CD4-positive, alpha-beta T cell (primary cell): ENCODE results near the gene STIM1. TPM values are rescaled to one million over a fixed set of nuclear protein-coding genes. Genes with fewer than 3 reads are reported as not detected.
"Not testable (repeated sequence)": the region's sequence is repeated elsewhere in the genome, so short reads cannot be mapped to it uniquely, and the experiment has no call there.

Experiments
- ATAC-seq: fragments of 200-7000 bp; cut with Tn5 transposase; one replicate; pipeline ENCODE4 v1.10.0; 2022; ENCODE audit warnings: mild to moderate bottlenecking; ENCODE audit not compliant: poor library complexity
- CTCF ChIA-PET: fragments of 350-600 bp; sonication (Branson Sonifier 250); formaldehyde crosslinking; loops from one replicate; lab custom pipeline; 2021; ENCODE audit warnings: antibody characterized with exemption, inconsistent platforms; lab: Charles Lee
- POLR2A ChIA-PET: fragments of 350-600 bp; sonication (Branson Sonifier 250); formaldehyde crosslinking; loops from one replicate; lab custom pipeline; 2021; ENCODE audit warnings: antibody characterized with exemption, inconsistent platforms; lab: Charles Lee
- DNase-seq, 14 experiments: peaks; one replicate each; pipeline ENCODE4 v3.0.0-alpha.2; 2013 to 2020; ENCODE audit warnings: mixed read lengths in 2 of 14
- H3K27ac ChIP-seq, 2 donors: one replicate each; pipeline versions ENCODE4 v1.5.1 to v1.7.0; 2013; ENCODE audit warnings: low read length in 2 of 2, low read depth in 1 of 2, mild to moderate bottlenecking in 1 of 2
- H3K27me3 ChIP-seq, 2 experiments: 1 replicate in 1 of 2; 2 replicates in 1 of 2; pipeline versions ENCODE4 v1.6.1 to v1.7.0; 2013; ENCODE audit warnings: low read length in 2 of 2, control low read depth in 1 of 2, mild to moderate bottlenecking in 1 of 2, moderate library complexity in 1 of 2; ENCODE audit not compliant: insufficient read depth in 2 of 2, control insufficient read depth in 1 of 2
- H3K36me3 ChIP-seq: one replicate; pipeline ENCODE4 v1.6.1; 2013; ENCODE audit warnings: low read length, control low read depth; ENCODE audit not compliant: insufficient read depth
- H3K4me1 ChIP-seq: one replicate; pipeline ENCODE4 v1.6.1; 2013; ENCODE audit warnings: low read length, control low read depth; ENCODE audit not compliant: insufficient read depth
- H3K4me3 ChIP-seq: one replicate; pipeline ENCODE4 v1.5.1; 2013; ENCODE audit warnings: mild to moderate bottlenecking, low read length, moderate library complexity
- H3K9me3 ChIP-seq, 2 experiments: 1 replicate in 1 of 2; 2 replicates in 1 of 2; pipeline versions ENCODE4 v1.6.1 to v1.7.0; 2013; ENCODE audit warnings: low read length in 2 of 2, mild to moderate bottlenecking in 2 of 2, control low read depth in 1 of 2, moderate library complexity in 1 of 2; ENCODE audit not compliant: control insufficient read depth in 1 of 2, insufficient read depth in 1 of 2
- H3K27ac Mint-ChIP-seq: one replicate; pipeline ENCODE4 v1.8.0; 2020; ENCODE audit warnings: mixed read lengths
- H3K27me3 Mint-ChIP-seq: one replicate; pipeline ENCODE4 v1.8.0; 2021; ENCODE audit warnings: mixed read lengths
- H3K36me3 Mint-ChIP-seq: one replicate; pipeline ENCODE4 v1.8.0; 2021; ENCODE audit warnings: low read depth, mixed read lengths
- H3K4me1 Mint-ChIP-seq: one replicate; pipeline ENCODE4 v1.8.0; 2021; ENCODE audit warnings: low read depth, mixed read lengths
- H3K4me3 Mint-ChIP-seq: one replicate; pipeline ENCODE4 v1.8.0; 2020; ENCODE audit warnings: mild to moderate bottlenecking, mixed read lengths
- H3K9me3 Mint-ChIP-seq: one replicate; pipeline ENCODE4 v1.8.0; 2020; ENCODE audit warnings: mixed read lengths
- intact Hi-C, 2 experiments: fragments of 100-400 bp; cut with DNase I in 1 of 2; cut with micrococcal nuclease in 1 of 2; formaldehyde crosslinking; loops; one replicate each; pipeline versions ENCODE4 v1.15.1 to v1.9.0; 2023 to 2025; cut with DNase I, micrococcal nuclease
- total RNA-seq, 174 experiments: library from RNA in 2 of 174; stranded (reverse) in 2 of 174; gene quantifications; one replicate each; pipeline ENCODE4 v1.2.3 and lab custom pipeline; 2021 to 2026
- TF ChIP-seq, protein P1 (sequence below): fragments of 200-600 bp; IDR thresholded peaks from one replicate; pipeline ENCODE4 v1.8.0; 2022; ENCODE audit warnings: antibody characterized with exemption, mild to moderate bottlenecking

STIM1 gene
- total RNA-seq, 2 experiments from 2014 or later = 89.0 to 94.9 TPM

DNA sequence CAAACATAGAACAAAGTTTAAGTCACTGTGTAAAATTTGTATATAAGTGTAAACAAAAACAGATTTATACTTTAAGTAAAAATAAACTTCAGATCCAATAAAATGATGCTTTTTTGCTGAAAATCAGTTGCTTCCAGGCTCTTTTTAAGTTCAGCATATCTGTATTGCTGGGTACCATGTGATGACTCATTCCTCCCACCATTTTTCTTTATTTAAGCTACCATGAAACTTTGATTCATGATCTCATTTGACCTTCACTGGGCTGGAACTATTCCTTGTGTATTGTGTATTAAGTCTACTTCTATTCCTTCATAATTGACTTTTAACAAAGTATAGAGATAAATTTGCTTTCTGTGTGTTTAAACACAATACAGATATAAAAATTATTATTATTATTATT is 192.9 kb downstream of the STIM1 start:
- Histone ChIP-seq H3K36me3 (peaks cover 6% of the 10 kb centered on the region), H3K27ac (no peak overlapping the region), H3K9me3 (no peaks in the 10 kb centered on the region), H3K4me1 (no peaks in the 10 kb centered on the region), H3K4me3 (no peak overlapping the region), H3K27me3 (no peaks in the 10 kb centered on the region)
- no peak overlapping the region for H3K27ac Mint-ChIP-seq
- intact Hi-C loops = no loop called here
- ChIA-PET CTCF (interaction anchor here (0.8 kb wide), 1 partner anchor 13 kb away, joined by 3 read pairs; no protein-coding TSS in a partner anchor), POLR2A (interaction anchor here (0.9 kb wide), 1 partner anchor 187 kb away, joined by 5 read pairs; no protein-coding TSS in a partner anchor)
- peaks cover 19% of the 10 kb centered on the region for H3K4me1 Mint-ChIP-seq
- H3K4me3 Mint-ChIP-seq = no peak overlapping the region
- no peaks in the 10 kb centered on the region for H3K9me3 Mint-ChIP-seq
- ATAC-seq (no peak), DNase-seq (no peak)
- peaks cover 52% of the 10 kb centered on the region for H3K36me3 Mint-ChIP-seq
- TF ChIP-seq, protein P1, sequence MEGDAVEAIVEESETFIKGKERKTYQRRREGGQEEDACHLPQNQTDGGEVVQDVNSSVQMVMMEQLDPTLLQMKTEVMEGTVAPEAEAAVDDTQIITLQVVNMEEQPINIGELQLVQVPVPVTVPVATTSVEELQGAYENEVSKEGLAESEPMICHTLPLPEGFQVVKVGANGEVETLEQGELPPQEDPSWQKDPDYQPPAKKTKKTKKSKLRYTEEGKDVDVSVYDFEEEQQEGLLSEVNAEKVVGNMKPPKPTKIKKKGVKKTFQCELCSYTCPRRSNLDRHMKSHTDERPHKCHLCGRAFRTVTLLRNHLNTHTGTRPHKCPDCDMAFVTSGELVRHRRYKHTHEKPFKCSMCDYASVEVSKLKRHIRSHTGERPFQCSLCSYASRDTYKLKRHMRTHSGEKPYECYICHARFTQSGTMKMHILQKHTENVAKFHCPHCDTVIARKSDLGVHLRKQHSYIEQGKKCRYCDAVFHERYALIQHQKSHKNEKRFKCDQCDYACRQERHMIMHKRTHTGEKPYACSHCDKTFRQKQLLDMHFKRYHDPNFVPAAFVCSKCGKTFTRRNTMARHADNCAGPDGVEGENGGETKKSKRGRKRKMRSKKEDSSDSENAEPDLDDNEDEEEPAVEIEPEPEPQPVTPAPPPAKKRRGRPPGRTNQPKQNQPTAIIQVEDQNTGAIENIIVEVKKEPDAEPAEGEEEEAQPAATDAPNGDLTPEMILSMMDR = no peak
- H3K27me3 Mint-ChIP-seq = no peaks in the 10 kb centered on the region

DNA sequence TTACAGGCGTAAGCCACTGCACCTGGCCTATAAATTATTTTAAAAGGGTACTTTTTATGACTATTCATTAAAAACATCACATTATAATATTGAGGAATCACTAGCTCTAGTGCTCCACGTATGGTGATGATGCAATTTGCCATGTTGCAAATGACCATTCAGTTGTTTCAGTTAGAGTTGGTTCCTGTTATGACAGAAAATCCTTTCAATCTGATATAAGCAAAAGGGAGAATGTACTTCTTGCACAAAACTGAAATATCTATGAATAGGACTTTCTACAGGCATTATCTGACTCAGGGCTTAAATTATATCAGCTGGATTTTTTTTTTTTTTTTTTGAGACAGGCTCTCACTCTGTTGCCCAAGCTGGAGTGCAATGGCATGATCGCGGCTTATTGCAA is 193.5 kb downstream of the STIM1 start:
- H3K27me3 ChIP-seq = no peaks in the 10 kb centered on the region
- ATAC-seq (no peak), DNase-seq (peak in 3 of 14 experiments; percentile 8 to 56 (median 42))
- H3K27me3 Mint-ChIP-seq = no peaks in the 10 kb centered on the region
- TF ChIP-seq, protein P1 = no peak
- peaks cover 17% of the 10 kb centered on the region for H3K4me1 Mint-ChIP-seq
- H3K4me3 Mint-ChIP-seq = no peak overlapping the region
- no peak overlapping the region for H3K27ac Mint-ChIP-seq
- H3K36me3 ChIP-seq = peaks cover 6% of the 10 kb centered on the region
- H3K9me3 Mint-ChIP-seq = no peaks in the 10 kb centered on the region
- H3K27ac ChIP-seq = no peak overlapping the region
- H3K36me3 Mint-ChIP-seq = peaks cover 52% of the 10 kb centered on the region
- no peak overlapping the region for H3K4me3 ChIP-seq
- POLR2A ChIA-PET = no interaction called here
- CTCF ChIA-PET = interaction anchor here (0.8 kb wide), 1 partner anchor 12 kb away, joined by 3 read pairs; no protein-coding TSS in a partner anchor
- no peaks in the 10 kb centered on the region for H3K4me1 ChIP-seq
- H3K9me3 ChIP-seq = no peaks in the 10 kb centered on the region
- intact Hi-C loops = no loop called here

DNA sequence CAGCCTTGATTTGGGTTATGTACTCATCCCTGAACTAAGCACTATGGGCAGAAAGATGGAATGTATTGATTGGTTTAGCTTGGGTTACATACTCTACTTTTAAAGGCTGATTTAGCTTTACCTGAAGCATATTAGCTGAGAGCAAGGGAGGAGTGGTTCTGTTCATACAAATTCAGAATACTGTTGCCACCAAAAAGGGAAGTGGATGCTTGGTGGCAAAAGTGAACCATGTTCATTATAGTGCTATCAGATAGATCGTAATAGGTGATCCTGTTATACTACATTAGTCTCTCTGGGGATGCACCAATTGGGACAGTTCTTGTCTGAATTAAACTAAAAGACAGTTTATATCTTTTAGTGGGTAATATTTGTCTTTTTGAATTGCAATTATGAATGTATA is 194.7 kb downstream of the STIM1 start:
- Histone ChIP-seq H3K9me3 (no peaks in the 10 kb centered on the region), H3K27me3 (no peaks in the 10 kb centered on the region), H3K4me1 (no peaks in the 10 kb centered on the region), H3K4me3 (no peak overlapping the region), H3K27ac (no peak overlapping the region), H3K36me3 (peaks cover 12% of the 10 kb centered on the region)
- ChIA-PET CTCF (no interaction called here), POLR2A (interaction anchor here (1.5 kb wide), 1 partner anchor 195 kb away, joined by 4 read pairs; the partner anchor contains the start of gene STIM1)
- H3K4me1 Mint-ChIP-seq = peaks cover 6% of the 10 kb centered on the region
- peak overlapping the region; percentile 33 for H3K27ac Mint-ChIP-seq
- H3K27me3 Mint-ChIP-seq = no peaks in the 10 kb centered on the region
- no peak for DNase-seq
- no peaks in the 10 kb centered on the region for H3K9me3 Mint-ChIP-seq
- TF ChIP-seq, protein P1 = no peak
- intact Hi-C loops = no loop called here
- H3K36me3 Mint-ChIP-seq = peaks cover 60% of the 10 kb centered on the region
- ATAC-seq = no peak
- no peak overlapping the region for H3K4me3 Mint-ChIP-seq

- intact Hi-C loops = not testable (repeated sequence)
These were observed 197.7 kb downstream of the STIM1 start for GRCh38 chr11:4053200-4053599.

More at GRCh38 chr11:4053200-4053599, 197.7 kb downstream of the STIM1 start:
- CTCF ChIA-PET, H3K27ac ChIP-seq, POLR2A ChIA-PET, H3K4me3 Mint-ChIP-seq, DNase-seq, H3K27ac Mint-ChIP-seq, H3K4me3 ChIP-seq, ATAC-seq, H3K9me3 Mint-ChIP-seq, H3K27me3 ChIP-seq, H3K27me3 Mint-ChIP-seq, H3K9me3 ChIP-seq: not testable (repeated sequence)
- H3K36me3 Mint-ChIP-seq = peaks cover 79% of the 10 kb centered on the region
- peaks cover 29% of the 10 kb centered on the region for H3K4me1 Mint-ChIP-seq
- Histone ChIP-seq H3K36me3 (peaks cover 35% of the 10 kb centered on the region), H3K4me1 (peaks cover 12% of the 10 kb centered on the region)
